Mesenchymal stem cell (in vitro differentiated cells and primary cell): ENCODE measurements around the gene RPAP2.
"Not testable (repeated sequence)": the region's sequence is repeated elsewhere in the genome, so short reads cannot be mapped to it uniquely, and the experiment has no call there.

Source experiments
- DNase-seq: peaks from one replicate; pipeline ENCODE4 v3.0.0-alpha.2; 2013
- H2AFZ ChIP-seq: one replicate; pipeline ENCODE4 v1.6.1; 2013; ENCODE audit warnings: low read depth, mild to moderate bottlenecking, control low read depth, inconsistent platforms, low read length, moderate library complexity
- H2AK5ac ChIP-seq: 2 replicates; pipeline ENCODE4 v1.6.1; 2013; ENCODE audit warnings: low read length, moderate library complexity, mild to moderate bottlenecking, inconsistent platforms; ENCODE audit not compliant: severe bottlenecking
- H2BK120ac ChIP-seq: one replicate; pipeline ENCODE4 v1.6.1; 2013; ENCODE audit warnings: low read depth, mild to moderate bottlenecking, inconsistent platforms, low read length, moderate library complexity
- H2BK12ac ChIP-seq, 2 experiments: one replicate each; pipeline ENCODE4 v1.6.1; 2013; ENCODE audit warnings: inconsistent platforms in 2 of 2, low read length in 2 of 2, mild to moderate bottlenecking in 2 of 2, moderate library complexity in 2 of 2, control low read depth in 1 of 2
- H2BK15ac ChIP-seq: one replicate; pipeline ENCODE4 v1.6.1; 2013; ENCODE audit warnings: mild to moderate bottlenecking, low read depth, inconsistent platforms; ENCODE audit not compliant: poor library complexity, severe bottlenecking
- H2BK5ac ChIP-seq: 2 replicates; pipeline ENCODE4 v1.6.1; 2013; ENCODE audit warnings: low read depth, mild to moderate bottlenecking, low read length, control low read depth, inconsistent platforms; ENCODE audit not compliant: poor library complexity, severe bottlenecking
- H3K14ac ChIP-seq, 2 experiments: one replicate each; pipeline ENCODE4 v1.6.1; 2013; ENCODE audit warnings: inconsistent platforms in 2 of 2, low read length in 2 of 2, control low read depth in 1 of 2, mild to moderate bottlenecking in 1 of 2, moderate library complexity in 1 of 2
- H3K18ac ChIP-seq, 2 experiments: one replicate each; pipeline ENCODE4 v1.6.1; 2013; ENCODE audit warnings: inconsistent platforms in 2 of 2, low read length in 2 of 2, control low read depth in 1 of 2, low read depth in 1 of 2, mild to moderate bottlenecking in 1 of 2
- H3K23ac ChIP-seq, 2 experiments: one replicate each; pipeline ENCODE4 v1.6.1; 2013; ENCODE audit warnings: inconsistent platforms in 2 of 2, low read length in 2 of 2, mild to moderate bottlenecking in 2 of 2, moderate library complexity in 2 of 2, control low read depth in 1 of 2
- H3K27ac ChIP-seq: 2 replicates; pipeline ENCODE4 v1.5.1; 2013; ENCODE audit warnings: mild to moderate bottlenecking, moderate library complexity, low read length, control low read depth, inconsistent platforms; ENCODE audit not compliant: poor library complexity, severe bottlenecking
- H3K27me3 ChIP-seq, 2 experiments: 2 replicates each; pipeline versions ENCODE4 v1.6.1 to v1.7.0; 2013; ENCODE audit warnings: low read length in 2 of 2, mild to moderate bottlenecking in 2 of 2, moderate library complexity in 2 of 2, control low read depth in 1 of 2, inconsistent platforms in 1 of 2; ENCODE audit not compliant: control insufficient read depth in 1 of 2, insufficient read depth in 1 of 2
- H3K36me3 ChIP-seq, 2 experiments: 2 replicates each; pipeline versions ENCODE4 v1.6.1 to v1.7.0; 2013; ENCODE audit warnings: low read length in 2 of 2, control low read depth in 1 of 2, inconsistent platforms in 1 of 2, low read depth in 1 of 2, mild to moderate bottlenecking in 1 of 2; ENCODE audit not compliant: insufficient read depth in 2 of 2, control insufficient read depth in 1 of 2
- H3K4ac ChIP-seq, 2 experiments: one replicate each; pipeline ENCODE4 v1.6.1; 2013; ENCODE audit warnings: inconsistent platforms in 2 of 2, low read length in 2 of 2, mild to moderate bottlenecking in 2 of 2, moderate library complexity in 2 of 2, control low read depth in 1 of 2, low read depth in 1 of 2
- H3K4me1 ChIP-seq: 2 replicates; pipeline ENCODE4 v1.6.1; 2013; ENCODE audit warnings: low read depth, low read length, control low read depth; ENCODE audit not compliant: control insufficient read depth, insufficient read depth
- H3K4me2 ChIP-seq: 2 replicates; pipeline ENCODE4 v1.6.1; 2013; ENCODE audit warnings: low read length, mild to moderate bottlenecking, inconsistent platforms; ENCODE audit not compliant: poor library complexity, severe bottlenecking
- H3K4me3 ChIP-seq, 2 experiments: 2 replicates each; pipeline versions ENCODE4 v1.5.1 to v1.7.0; 2013; ENCODE audit warnings: low read length in 2 of 2, mild to moderate bottlenecking in 2 of 2, control low read depth in 1 of 2, low read depth in 1 of 2; ENCODE audit not compliant: insufficient read depth in 1 of 2
- H3K79me1 ChIP-seq: replicated peaks from 2 replicates; pipeline ENCODE4 v1.6.1; 2013; ENCODE audit warnings: mild to moderate bottlenecking, control low read depth, low read length, inconsistent platforms; ENCODE audit not compliant: poor library complexity, severe bottlenecking
- H3K9ac ChIP-seq: 2 replicates; pipeline ENCODE4 v1.7.0; 2013; ENCODE audit warnings: mild to moderate bottlenecking, low read length, moderate library complexity
- H3K9me3 ChIP-seq: 2 replicates; pipeline ENCODE4 v1.7.0; 2013; ENCODE audit warnings: mild to moderate bottlenecking, low read length; ENCODE audit not compliant: control insufficient read depth
- H4K8ac ChIP-seq: one replicate; pipeline ENCODE4 v1.6.1; 2013; ENCODE audit warnings: inconsistent platforms, mild to moderate bottlenecking, low read length, moderate library complexity
- H4K91ac ChIP-seq: one replicate; pipeline ENCODE4 v1.6.1; 2013; ENCODE audit warnings: mild to moderate bottlenecking, low read length, inconsistent platforms
- WGBS: methylation state at CpG from one replicate; pipeline ENCODE4 v1.1.7; 2013; ENCODE audit warnings: mixed read lengths; 5-methylcytosine and 5-hydroxymethylcytosine counted together

Gene RPAP2

DNA sequence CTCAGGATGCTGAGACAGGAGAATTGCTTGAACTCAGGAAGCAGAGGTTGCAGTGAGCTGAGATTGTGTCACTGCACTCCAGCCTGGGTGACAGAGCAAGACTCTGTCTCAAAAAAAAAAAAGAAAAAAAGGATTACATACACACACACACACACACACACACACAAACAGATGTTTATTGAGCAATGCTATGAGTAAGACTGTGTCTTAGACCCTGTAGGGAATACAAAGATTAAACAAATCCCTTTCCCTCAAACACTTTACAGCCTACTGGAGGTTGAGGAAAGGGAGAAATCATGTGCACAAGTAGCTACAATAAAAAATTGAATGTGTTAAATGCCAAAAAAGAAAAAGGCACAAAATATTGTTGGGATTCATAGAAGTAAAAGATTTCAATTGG is 58.1 kb downstream of the RPAP2 start:
- H2BK120ac ChIP-seq: no peak overlapping the region
- no peak overlapping the region for H4K91ac ChIP-seq
- H3K27me3 ChIP-seq: no peaks in the 10 kb centered on the region
- no peak overlapping the region for H3K23ac ChIP-seq
- H3K4me1 ChIP-seq: no peaks in the 10 kb centered on the region
- H2AFZ ChIP-seq: no peak overlapping the region
- no peak overlapping the region for H2AK5ac ChIP-seq
- no peak overlapping the region for H3K4me3 ChIP-seq
- H4K8ac ChIP-seq: no peak overlapping the region
- DNase-seq: peak; percentile 95
- H3K14ac ChIP-seq: no peak overlapping the region
- no peak overlapping the region for H3K9ac ChIP-seq
- H2BK5ac ChIP-seq: no peak overlapping the region
- no peaks in the 10 kb centered on the region for H3K79me1 ChIP-seq
- H3K36me3 ChIP-seq: peaks cover 7 to 53% of the 10 kb centered on the region in 2 experiments
- peaks cover 10% of the 10 kb centered on the region for H3K9me3 ChIP-seq
- no peak overlapping the region for H3K27ac ChIP-seq
- H3K4me2 ChIP-seq: no peak overlapping the region
- H2BK12ac ChIP-seq: no peak overlapping the region
- H3K4ac ChIP-seq: no peak overlapping the region
- no peak overlapping the region for H2BK15ac ChIP-seq
- H3K18ac ChIP-seq: no peak overlapping the region

DNA sequence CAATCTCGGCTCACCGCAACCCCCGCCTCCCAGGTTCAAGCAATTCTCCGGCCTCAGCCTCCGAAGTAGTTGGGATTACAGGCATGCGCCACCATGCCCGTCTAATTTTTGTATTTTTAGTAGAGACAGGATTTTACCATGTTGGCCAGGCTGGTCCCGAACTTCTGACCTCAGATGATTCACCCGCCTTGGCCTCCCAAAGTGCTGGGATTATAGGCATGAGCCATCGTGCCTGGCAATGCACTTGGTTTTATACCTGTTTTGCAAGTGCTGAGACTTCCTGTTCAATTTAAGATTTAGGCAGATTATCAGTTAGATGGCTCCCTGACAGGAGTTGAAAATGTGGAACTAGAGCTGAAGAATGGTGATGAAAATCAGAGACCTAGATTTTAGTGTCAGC is 60.5 kb downstream of the RPAP2 start:
- H3K23ac ChIP-seq, H2BK12ac ChIP-seq, H2BK15ac ChIP-seq, H3K9ac ChIP-seq, H3K4me3 ChIP-seq, H3K27me3 ChIP-seq, H4K8ac ChIP-seq, H2BK5ac ChIP-seq, H3K18ac ChIP-seq, DNase-seq, H4K91ac ChIP-seq, H2AFZ ChIP-seq, H3K79me1 ChIP-seq, H3K9me3 ChIP-seq, H3K4ac ChIP-seq, H3K4me2 ChIP-seq, H3K14ac ChIP-seq, H2BK120ac ChIP-seq, H3K4me1 ChIP-seq, H2AK5ac ChIP-seq, H3K27ac ChIP-seq: not testable (repeated sequence)
- WGBS: 95% methylated on average over 10 of the region's 10 CpGs
- peaks cover 7 to 40% of the 10 kb centered on the region in 2 experiments for H3K36me3 ChIP-seq

DNA sequence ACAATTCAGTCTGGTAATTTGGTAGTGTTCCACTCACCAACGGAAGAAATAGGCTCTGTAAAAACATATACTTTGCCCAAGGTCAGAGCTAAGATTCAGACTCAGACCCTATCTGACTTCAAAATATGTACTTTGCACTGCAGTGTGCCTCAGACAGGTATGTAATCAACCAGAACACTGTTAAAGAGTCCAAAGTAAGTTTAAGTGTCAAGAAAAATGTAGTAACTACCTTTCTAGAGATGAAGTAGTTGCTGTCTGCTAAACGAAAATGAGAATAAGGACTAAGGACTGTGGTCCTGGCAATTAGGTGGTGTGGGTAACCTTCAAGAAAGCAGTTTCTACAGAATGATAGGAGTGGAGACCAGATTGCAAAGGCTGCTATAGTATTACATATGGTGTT is 61.1 kb downstream of the RPAP2 start:
- 92% methylated on average over 2 of the region's 2 CpGs for WGBS

DNA sequence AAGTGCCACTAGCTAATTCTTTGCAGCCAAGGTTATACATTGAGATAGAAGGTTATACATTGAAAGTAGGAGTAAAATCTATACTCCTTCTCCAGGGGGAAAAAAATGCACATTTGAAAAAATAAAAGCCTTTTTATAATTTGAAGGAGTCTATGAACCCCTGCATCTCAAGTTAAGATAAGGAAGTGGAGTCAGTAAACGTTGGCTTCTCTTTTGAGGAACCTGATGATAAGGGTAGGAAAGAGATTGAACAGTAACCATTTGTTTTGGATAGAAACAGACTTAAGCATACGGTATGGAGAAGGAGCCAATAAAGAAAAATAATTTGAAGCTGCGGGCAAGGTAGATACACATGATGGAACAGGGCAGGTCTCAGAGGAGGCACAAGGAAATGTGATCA is 64.1 kb downstream of the RPAP2 start:
- Histone ChIP-seq H3K23ac (no peak overlapping the region), H2BK120ac (no peak overlapping the region), H4K8ac (no peak overlapping the region), H4K91ac (no peak overlapping the region), H3K36me3 (peaks cover 5 to 48% of the 10 kb centered on the region in 2 experiments), H3K9me3 (no peaks in the 10 kb centered on the region), H2AK5ac (no peak overlapping the region), H3K14ac (no peak overlapping the region), H3K4me1 (no peaks in the 10 kb centered on the region), H2BK15ac (no peak overlapping the region), H3K4me2 (no peak overlapping the region), H3K27me3 (no peaks in the 10 kb centered on the region), H2AFZ (no peak overlapping the region), H3K27ac (no peak overlapping the region), H3K4ac (no peak overlapping the region), H3K9ac (no peak overlapping the region), H3K18ac (no peak overlapping the region), H3K79me1 (no peaks in the 10 kb centered on the region), H2BK5ac (no peak overlapping the region), H3K4me3 (no peak overlapping the region), H2BK12ac (no peak overlapping the region)
- DNase-seq: no peak
- 95% methylated on average over 3 of the region's 3 CpGs for WGBS

More for the DNA sequence above, 61.1 kb downstream of the RPAP2 start:
- no peak overlapping the region for H2BK5ac ChIP-seq
- no peak overlapping the region for H3K14ac ChIP-seq
- no peak for DNase-seq
- H2AK5ac ChIP-seq: no peak overlapping the region
- no peaks in the 10 kb centered on the region for H3K4me1 ChIP-seq
- H3K27me3 ChIP-seq: no peaks in the 10 kb centered on the region
- H3K4ac ChIP-seq: no peak overlapping the region
- H3K4me2 ChIP-seq: no peak overlapping the region
- H3K23ac ChIP-seq: no peak overlapping the region
- H3K79me1 ChIP-seq: no peaks in the 10 kb centered on the region
- H3K27ac ChIP-seq: no peak overlapping the region
- peaks cover 7 to 40% of the 10 kb centered on the region in 2 experiments for H3K36me3 ChIP-seq
- no peak overlapping the region for H4K91ac ChIP-seq
- no peaks in the 10 kb centered on the region for H3K9me3 ChIP-seq
- H3K18ac ChIP-seq: no peak overlapping the region
- H2BK15ac ChIP-seq: no peak overlapping the region
- H2AFZ ChIP-seq: no peak overlapping the region
- no peak overlapping the region for H2BK12ac ChIP-seq
- no peak overlapping the region for H4K8ac ChIP-seq
- no peak overlapping the region for H3K4me3 ChIP-seq
- no peak overlapping the region for H2BK120ac ChIP-seq
- H3K9ac ChIP-seq: no peak overlapping the region
